WTC11 (cell line): ENCODE measurements around the gene HS1BP3. TPM values are rescaled to one million over a fixed set of nuclear protein-coding genes. Genes with fewer than 3 reads are reported as not detected.

Experiments
- ATAC-seq: fragments of 200-7000 bp; cut with Tn5 transposase; 2 replicates; pipeline ENCODE4 v1.10.0; 2021; ENCODE audit warnings: mild to moderate bottlenecking, moderate library complexity
- CTCF ChIA-PET: fragments of 300-600 bp; sonication (Branson Sonifier 250); formaldehyde crosslinking; loops from one replicate; lab custom pipeline; 2021; ENCODE audit warnings: antibody characterized with exemption; lab: Charles Lee
- POLR2A ChIA-PET: fragments of 350-600 bp; sonication (Branson Sonifier 250); formaldehyde crosslinking; loops from one replicate; lab custom pipeline; 2021; ENCODE audit warnings: antibody characterized with exemption; lab: Charles Lee
- DNase-seq: peaks from one replicate; pipeline ENCODE4 v3.0.0; 2021; ENCODE audit warnings: low spot score
- H3K27ac Mint-ChIP-seq: 2 replicates; pipeline ENCODE4 v1.8.0; 2021; ENCODE audit warnings: mixed read lengths
- H3K27me3 Mint-ChIP-seq: 2 replicates; pipeline ENCODE4 v1.8.0; 2021; ENCODE audit warnings: low read depth, mild to moderate bottlenecking, moderate library complexity, mixed read lengths
- H3K36me3 Mint-ChIP-seq: 2 replicates; pipeline ENCODE4 v1.8.0; 2021; ENCODE audit warnings: mixed read lengths
- H3K4me1 Mint-ChIP-seq: 2 replicates; pipeline ENCODE4 v1.8.0; 2022; ENCODE audit warnings: mixed read lengths
- H3K4me3 Mint-ChIP-seq: 2 replicates; pipeline ENCODE4 v1.8.0; 2021; ENCODE audit warnings: mild to moderate bottlenecking, moderate library complexity, mixed read lengths
- H3K9me3 Mint-ChIP-seq: 2 replicates; pipeline ENCODE4 v1.8.0; 2021; ENCODE audit warnings: mixed read lengths
- ATF1 ChIP-seq: sonication (generic); formaldehyde crosslinking; IDR thresholded peaks from 2 replicates; pipeline ENCODE4 v1.8.1; 2023; ENCODE audit warnings: mild to moderate bottlenecking, moderate library complexity, missing genetic modification reagents
- ESRRA ChIP-seq: sonication (generic); formaldehyde crosslinking; IDR thresholded peaks from 2 replicates; pipeline ENCODE4 v1.8.1; 2022; ENCODE audit warnings: mild to moderate bottlenecking, missing genetic modification reagents, borderline replicate concordance
- ETV6 ChIP-seq: sonication (generic); formaldehyde crosslinking; IDR thresholded peaks from 2 replicates; pipeline ENCODE4 v1.8.1; 2022; ENCODE audit warnings: mild to moderate bottlenecking, missing genetic modification reagents
- FOXJ3 ChIP-seq: sonication (generic); formaldehyde crosslinking; IDR thresholded peaks from 2 replicates; pipeline ENCODE4 v1.9.0; 2021; ENCODE audit warnings: missing genetic modification reagents, mild to moderate bottlenecking, borderline replicate concordance
- FOXP1 ChIP-seq: sonication (generic); formaldehyde crosslinking; IDR thresholded peaks from 2 replicates; pipeline ENCODE4 v1.8.0; 2022; ENCODE audit warnings: missing genetic modification reagents, mild to moderate bottlenecking, moderate library complexity, borderline replicate concordance
- FOXP4 ChIP-seq: sonication (generic); formaldehyde crosslinking; IDR thresholded peaks from 2 replicates; pipeline ENCODE4 v1.8.0; 2022; ENCODE audit warnings: mild to moderate bottlenecking, missing genetic modification reagents
- RORB ChIP-seq: fragments of 250-450 bp; sonication (Bioruptor Pico); IDR thresholded peaks from 2 replicates; pipeline ENCODE4 v1.9.0; 2021; ENCODE audit warnings: mild to moderate bottlenecking
- ZNF263 ChIP-seq: sonication (generic); formaldehyde crosslinking; IDR thresholded peaks from 2 replicates; pipeline ENCODE4 v1.8.1; 2022; ENCODE audit warnings: low read depth, mild to moderate bottlenecking, moderate library complexity, missing genetic modification reagents
- ZNF396 ChIP-seq: fragments of 250-450 bp; sonication (Bioruptor Pico); IDR thresholded peaks from 2 replicates; pipeline ENCODE4 v1.8.0; 2021; ENCODE audit warnings: mild to moderate bottlenecking, moderate library complexity, borderline replicate concordance
- ZSCAN18 ChIP-seq: fragments of 250-450 bp; sonication (Bioruptor Pico); IDR thresholded peaks from 2 replicates; pipeline ENCODE4 v2.1.2; 2022; ENCODE audit warnings: mild to moderate bottlenecking, moderate library complexity
- total RNA-seq: library from RNA; stranded (reverse); gene quantifications from 3 replicates; pipeline ENCODE4 v1.2.3, GENCODE V29; 2021
- TF ChIP-seq, protein P1 (sequence below): fragments of 250-450 bp; sonication (Bioruptor Pico); IDR thresholded peaks from 2 replicates; pipeline ENCODE4 v1.9.0; 2021; ENCODE audit warnings: mild to moderate bottlenecking, borderline replicate concordance
- TF ChIP-seq, protein P2 (sequence below): fragments of 200-600 bp; IDR thresholded peaks from 2 replicates; pipeline ENCODE4 v1.8.0; 2022; ENCODE audit warnings: antibody characterized with exemption
- TF ChIP-seq, protein P3 (sequence below): sonication (generic); formaldehyde crosslinking; IDR thresholded peaks from 2 replicates; pipeline ENCODE4 v1.8.0; 2022; ENCODE audit warnings: missing genetic modification reagents

The HS1BP3 gene
- total RNA-seq, 1 experiment from 2014 or later, result 17.9 TPM

- H3K27me3 Mint-ChIP-seq, result peaks cover 96% of the 10 kb centered on the region
- H3K27ac Mint-ChIP-seq, result no peak overlapping the region
- H3K9me3 Mint-ChIP-seq, result no peaks in the 10 kb centered on the region
- ChIA-PET CTCF (interaction anchor here (0.6 to 8.9 kb wide), 11 partner anchors 7 to 1787 kb away, joined by 3 to 329 read pairs (median 3); partner anchors contain the start of genes HS1BP3 and RHOB), POLR2A (interaction anchor here (1.4 kb wide), 1 partner anchor 221 kb away, joined by 3 read pairs; no protein-coding TSS in a partner anchor)
- TF ChIP-seq FOXJ3 (CRISPR knock-in tag), result no peak
- no peak for TF ChIP-seq ETV6 (CRISPR knock-in tag)
- no peak for TF ChIP-seq ZSCAN18 (CRISPR knock-in tag)
- TF ChIP-seq FOXP1 (CRISPR knock-in tag), result no peak
- no peak for TF ChIP-seq RORB
- no peak for TF ChIP-seq ZNF263 (CRISPR knock-in tag)
- TF ChIP-seq ZNF396 (CRISPR knock-in tag), result no peak
- no peak for TF ChIP-seq FOXP4 (CRISPR knock-in tag)
- TF ChIP-seq, protein P1, sequence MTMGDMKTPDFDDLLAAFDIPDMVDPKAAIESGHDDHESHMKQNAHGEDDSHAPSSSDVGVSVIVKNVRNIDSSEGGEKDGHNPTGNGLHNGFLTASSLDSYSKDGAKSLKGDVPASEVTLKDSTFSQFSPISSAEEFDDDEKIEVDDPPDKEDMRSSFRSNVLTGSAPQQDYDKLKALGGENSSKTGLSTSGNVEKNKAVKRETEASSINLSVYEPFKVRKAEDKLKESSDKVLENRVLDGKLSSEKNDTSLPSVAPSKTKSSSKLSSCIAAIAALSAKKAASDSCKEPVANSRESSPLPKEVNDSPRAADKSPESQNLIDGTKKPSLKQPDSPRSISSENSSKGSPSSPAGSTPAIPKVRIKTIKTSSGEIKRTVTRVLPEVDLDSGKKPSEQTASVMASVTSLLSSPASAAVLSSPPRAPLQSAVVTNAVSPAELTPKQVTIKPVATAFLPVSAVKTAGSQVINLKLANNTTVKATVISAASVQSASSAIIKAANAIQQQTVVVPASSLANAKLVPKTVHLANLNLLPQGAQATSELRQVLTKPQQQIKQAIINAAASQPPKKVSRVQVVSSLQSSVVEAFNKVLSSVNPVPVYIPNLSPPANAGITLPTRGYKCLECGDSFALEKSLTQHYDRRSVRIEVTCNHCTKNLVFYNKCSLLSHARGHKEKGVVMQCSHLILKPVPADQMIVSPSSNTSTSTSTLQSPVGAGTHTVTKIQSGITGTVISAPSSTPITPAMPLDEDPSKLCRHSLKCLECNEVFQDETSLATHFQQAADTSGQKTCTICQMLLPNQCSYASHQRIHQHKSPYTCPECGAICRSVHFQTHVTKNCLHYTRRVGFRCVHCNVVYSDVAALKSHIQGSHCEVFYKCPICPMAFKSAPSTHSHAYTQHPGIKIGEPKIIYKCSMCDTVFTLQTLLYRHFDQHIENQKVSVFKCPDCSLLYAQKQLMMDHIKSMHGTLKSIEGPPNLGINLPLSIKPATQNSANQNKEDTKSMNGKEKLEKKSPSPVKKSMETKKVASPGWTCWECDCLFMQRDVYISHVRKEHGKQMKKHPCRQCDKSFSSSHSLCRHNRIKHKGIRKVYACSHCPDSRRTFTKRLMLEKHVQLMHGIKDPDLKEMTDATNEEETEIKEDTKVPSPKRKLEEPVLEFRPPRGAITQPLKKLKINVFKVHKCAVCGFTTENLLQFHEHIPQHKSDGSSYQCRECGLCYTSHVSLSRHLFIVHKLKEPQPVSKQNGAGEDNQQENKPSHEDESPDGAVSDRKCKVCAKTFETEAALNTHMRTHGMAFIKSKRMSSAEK, result no peak
- TF ChIP-seq ATF1 (CRISPR knock-in tag), result no peak
- no peak for TF ChIP-seq ESRRA (CRISPR knock-in tag)
- peak overlapping the region; percentile 53 for H3K4me3 Mint-ChIP-seq
- DNase-seq (no peak), ATAC-seq (peak; percentile 2)
- peaks cover 42% of the 10 kb centered on the region for H3K4me1 Mint-ChIP-seq
- no peaks in the 10 kb centered on the region for H3K36me3 Mint-ChIP-seq
These were observed 16.2 kb upstream of the HS1BP3 start for GRCh38 chr2:20667151-20667530.

DNA sequence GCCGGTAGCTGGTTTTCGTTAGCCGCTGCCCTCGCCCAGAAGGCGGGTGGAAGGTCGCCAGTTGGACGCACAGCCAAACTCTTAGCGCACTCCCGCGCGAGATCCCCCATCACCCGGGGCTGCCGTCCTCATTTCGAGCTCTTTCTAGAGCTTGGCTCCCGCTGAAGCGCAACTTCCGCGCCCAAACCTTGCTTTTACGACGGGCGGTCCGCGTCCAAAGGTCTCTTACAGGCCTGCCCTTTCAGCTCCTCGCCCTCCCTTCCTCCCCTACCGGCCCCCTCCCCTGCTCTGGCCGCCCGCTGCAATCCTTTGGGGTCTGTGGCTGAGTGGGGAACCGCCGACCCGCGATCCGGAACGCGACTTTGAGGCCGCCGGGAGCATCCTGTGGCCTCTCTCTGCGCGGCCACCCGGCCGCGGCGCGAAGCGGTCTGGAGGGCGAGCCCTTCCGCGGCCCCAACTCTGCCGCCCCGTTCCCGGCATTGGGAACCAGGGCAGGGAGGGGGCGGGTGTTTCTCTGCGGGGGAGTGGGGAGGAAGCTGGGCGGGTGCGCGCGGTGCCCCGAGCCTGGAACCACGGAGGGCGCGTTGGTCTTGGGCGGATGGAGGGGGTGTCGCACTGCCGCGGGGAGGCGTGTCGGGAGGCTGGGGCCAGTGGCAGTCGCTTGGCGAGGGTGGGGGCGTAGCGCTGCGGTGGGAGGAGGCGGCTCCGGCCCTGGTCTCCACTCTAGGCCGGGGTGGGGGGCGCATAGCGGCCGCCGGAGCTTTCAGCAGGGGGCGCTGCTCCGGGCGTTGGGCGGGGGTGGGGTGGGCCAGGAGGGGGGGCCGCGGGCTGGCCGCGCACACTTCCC is 15.6 kb upstream of the HS1BP3 start, which contains the start of gene GDF7:
Gene GDF7 (plus strand): TSS at position 841 of the 847 bp plus-strand sequence. CDS start 96 bp downstream, outside the sequence.
- Mint-ChIP-seq H3K36me3 (no peaks in the 10 kb centered on the region), H3K27ac (no peak within 1 kb of the TSS), H3K4me1 (peaks cover 38% of the 10 kb centered on the region), H3K9me3 (no peaks in the 10 kb centered on the region), H3K4me3 (peak within 1 kb of the TSS; percentile 76), H3K27me3 (peaks cover 96% of the 10 kb centered on the region)
- CTCF ChIA-PET, result interaction anchor here (0.6 to 8.9 kb wide), 15 partner anchors 8 to 1787 kb away, joined by 3 to 329 read pairs (median 3); partner anchors contain the start of genes HS1BP3 and RHOB
- peak; percentile 35 for ATAC-seq
- peak; percentile 72 for DNase-seq
- POLR2A ChIA-PET, result interaction anchor here (1.3 to 1.4 kb wide), 2 partner anchors 9 to 220 kb away, joined by 3 to 7 read pairs; no protein-coding TSS in a partner anchor
- TF ChIP-seq, protein P2, sequence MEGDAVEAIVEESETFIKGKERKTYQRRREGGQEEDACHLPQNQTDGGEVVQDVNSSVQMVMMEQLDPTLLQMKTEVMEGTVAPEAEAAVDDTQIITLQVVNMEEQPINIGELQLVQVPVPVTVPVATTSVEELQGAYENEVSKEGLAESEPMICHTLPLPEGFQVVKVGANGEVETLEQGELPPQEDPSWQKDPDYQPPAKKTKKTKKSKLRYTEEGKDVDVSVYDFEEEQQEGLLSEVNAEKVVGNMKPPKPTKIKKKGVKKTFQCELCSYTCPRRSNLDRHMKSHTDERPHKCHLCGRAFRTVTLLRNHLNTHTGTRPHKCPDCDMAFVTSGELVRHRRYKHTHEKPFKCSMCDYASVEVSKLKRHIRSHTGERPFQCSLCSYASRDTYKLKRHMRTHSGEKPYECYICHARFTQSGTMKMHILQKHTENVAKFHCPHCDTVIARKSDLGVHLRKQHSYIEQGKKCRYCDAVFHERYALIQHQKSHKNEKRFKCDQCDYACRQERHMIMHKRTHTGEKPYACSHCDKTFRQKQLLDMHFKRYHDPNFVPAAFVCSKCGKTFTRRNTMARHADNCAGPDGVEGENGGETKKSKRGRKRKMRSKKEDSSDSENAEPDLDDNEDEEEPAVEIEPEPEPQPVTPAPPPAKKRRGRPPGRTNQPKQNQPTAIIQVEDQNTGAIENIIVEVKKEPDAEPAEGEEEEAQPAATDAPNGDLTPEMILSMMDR, result peak; percentile 31; the same call in 1 of the 2 replicates
- TF ChIP-seq FOXP4 (CRISPR knock-in tag), result no peak
- TF ChIP-seq, protein P3, sequence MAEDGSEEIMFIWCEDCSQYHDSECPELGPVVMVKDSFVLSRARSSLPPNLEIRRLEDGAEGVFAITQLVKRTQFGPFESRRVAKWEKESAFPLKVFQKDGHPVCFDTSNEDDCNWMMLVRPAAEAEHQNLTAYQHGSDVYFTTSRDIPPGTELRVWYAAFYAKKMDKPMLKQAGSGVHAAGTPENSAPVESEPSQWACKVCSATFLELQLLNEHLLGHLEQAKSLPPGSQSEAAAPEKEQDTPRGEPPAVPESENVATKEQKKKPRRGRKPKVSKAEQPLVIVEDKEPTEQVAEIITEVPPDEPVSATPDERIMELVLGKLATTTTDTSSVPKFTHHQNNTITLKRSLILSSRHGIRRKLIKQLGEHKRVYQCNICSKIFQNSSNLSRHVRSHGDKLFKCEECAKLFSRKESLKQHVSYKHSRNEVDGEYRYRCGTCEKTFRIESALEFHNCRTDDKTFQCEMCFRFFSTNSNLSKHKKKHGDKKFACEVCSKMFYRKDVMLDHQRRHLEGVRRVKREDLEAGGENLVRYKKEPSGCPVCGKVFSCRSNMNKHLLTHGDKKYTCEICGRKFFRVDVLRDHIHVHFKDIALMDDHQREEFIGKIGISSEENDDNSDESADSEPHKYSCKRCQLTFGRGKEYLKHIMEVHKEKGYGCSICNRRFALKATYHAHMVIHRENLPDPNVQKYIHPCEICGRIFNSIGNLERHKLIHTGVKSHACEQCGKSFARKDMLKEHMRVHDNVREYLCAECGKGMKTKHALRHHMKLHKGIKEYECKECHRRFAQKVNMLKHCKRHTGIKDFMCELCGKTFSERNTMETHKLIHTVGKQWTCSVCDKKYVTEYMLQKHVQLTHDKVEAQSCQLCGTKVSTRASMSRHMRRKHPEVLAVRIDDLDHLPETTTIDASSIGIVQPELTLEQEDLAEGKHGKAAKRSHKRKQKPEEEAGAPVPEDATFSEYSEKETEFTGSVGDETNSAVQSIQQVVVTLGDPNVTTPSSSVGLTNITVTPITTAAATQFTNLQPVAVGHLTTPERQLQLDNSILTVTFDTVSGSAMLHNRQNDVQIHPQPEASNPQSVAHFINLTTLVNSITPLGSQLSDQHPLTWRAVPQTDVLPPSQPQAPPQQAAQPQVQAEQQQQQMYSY (CRISPR knock-in tag), result peak; percentile 35; the same call in 1 of the 2 replicates
